NCI-H748 (cell line): ENCODE results near the gene DSCAM.
"Not testable (repeated sequence)": the region's sequence is repeated elsewhere in the genome, so short reads cannot be mapped to it uniquely, and the experiment has no call there.

Source experiments
- DNase-seq: peaks from one replicate; lab custom pipeline; 2025; ENCODE audit not compliant: unreplicated experiment; lab: John Stamatoyannopoulos, UW

Gene DSCAM

GRCh38 chr21:40194185-40194980 lies 652.6 kb downstream of the DSCAM start:
- DNase-seq = no peak

GRCh38 chr21:40191616-40192015 lies 655.3 kb downstream of the DSCAM start:
- no peak for DNase-seq

- no peak for DNase-seq
These were observed 655.8 kb downstream of the DSCAM start for GRCh38 chr21:40191196-40191595.

GRCh38 chr21:40187946-40188654 lies 658.9 kb downstream of the DSCAM start:
- DNase-seq = no peak

- DNase-seq = no peak
These were observed 659.7 kb downstream of the DSCAM start for GRCh38 chr21:40187244-40187643.

- no peak for DNase-seq
These were observed 660.9 kb downstream of the DSCAM start for GRCh38 chr21:40186045-40186444.

GRCh38 chr21:40185208-40185607 lies 661.8 kb downstream of the DSCAM start:
- no peak for DNase-seq

- not testable (repeated sequence) for DNase-seq
These were observed 664.5 kb downstream of the DSCAM start for GRCh38 chr21:40182491-40182890.

- DNase-seq = no peak
These were observed 667.8 kb downstream of the DSCAM start for GRCh38 chr21:40179166-40179565.

- no peak for DNase-seq
These were observed 668.2 kb downstream of the DSCAM start for GRCh38 chr21:40178726-40179125.

GRCh38 chr21:40177979-40178378 lies 669.0 kb downstream of the DSCAM start:
- DNase-seq = peak; percentile 90

GRCh38 chr21:40176724-40177123 lies 670.2 kb downstream of the DSCAM start:
- peak; percentile 99 for DNase-seq

GRCh38 chr21:40173816-40174215 lies 673.1 kb downstream of the DSCAM start:
- no peak for DNase-seq

GRCh38 chr21:40169971-40170370 lies 677.0 kb downstream of the DSCAM start:
- no peak for DNase-seq

GRCh38 chr21:40166291-40166843 lies 680.6 kb downstream of the DSCAM start:
- DNase-seq = peak; percentile 75

- DNase-seq = no peak
These were observed 681.2 kb downstream of the DSCAM start for GRCh38 chr21:40165773-40166070.

- no peak for DNase-seq
These were observed 681.8 kb downstream of the DSCAM start for GRCh38 chr21:40164905-40165772.

- no peak for DNase-seq
These were observed 684.9 kb downstream of the DSCAM start for GRCh38 chr21:40162075-40162474.

- DNase-seq = no peak
These were observed 686.0 kb downstream of the DSCAM start for GRCh38 chr21:40160911-40161310.

- DNase-seq = no peak
These were observed 688.6 kb downstream of the DSCAM start for GRCh38 chr21:40158366-40158765.

- DNase-seq = no peak
These were observed 691.4 kb downstream of the DSCAM start for GRCh38 chr21:40155563-40155962.
